Heart left ventricle (tissue), 16 donors: Measurements from ENCODE around the gene RANBP17. TPM values are rescaled to one million over a fixed set of nuclear protein-coding genes. Genes with fewer than 3 reads are reported as not detected.

ENCODE experiments used
- ATAC-seq, 4 donors: fragments of 200-7000 bp; cut with Tn5 transposase; one replicate each; pipeline ENCODE4 v1.9.1; 2020 to 2022; ENCODE audit warnings: moderate library complexity in 4 of 4, mild to moderate bottlenecking in 3 of 4, moderate number of reproducible peaks in 1 of 4
- DNase-seq, 5 donors: peaks; one replicate each; pipeline ENCODE4 v3.0.0-alpha.2; 2020
- H3K27ac ChIP-seq, 12 donors: fragments of 200-600 bp; sonication (generic) in 4 of 12; one replicate each; pipeline versions ENCODE4 v1.5.0 to v1.8.0; 2016 to 2022; ENCODE audit warnings: mild to moderate bottlenecking in 2 of 12
- H3K27me3 ChIP-seq, 9 donors: fragments of 200-600 bp; sonication (generic) in 2 of 9; one replicate each; pipeline versions ENCODE4 v1.5.1 to v1.8.0; 2016 to 2022; ENCODE audit warnings: mild to moderate bottlenecking in 3 of 9
- H3K36me3 ChIP-seq, 9 donors: fragments of 200-600 bp; sonication (generic) in 2 of 9; one replicate each; pipeline versions ENCODE4 v1.5.0 to v1.8.0; 2018 to 2022; ENCODE audit warnings: mild to moderate bottlenecking in 2 of 9
- H3K4me1 ChIP-seq, 12 donors: fragments of 200-600 bp; sonication (generic) in 4 of 12; one replicate each; pipeline versions ENCODE4 v1.5.0 to v1.8.0; 2016 to 2022; ENCODE audit warnings: mild to moderate bottlenecking in 3 of 12
- H3K4me3 ChIP-seq, 12 donors: fragments of 200-600 bp; sonication (generic) in 4 of 12; one replicate each; pipeline versions ENCODE4 v1.5.0 to v1.8.0; 2017 to 2022; ENCODE audit warnings: mild to moderate bottlenecking in 9 of 12, moderate library complexity in 4 of 12
- H3K9me3 ChIP-seq, 12 donors: fragments of 200-600 bp; sonication (generic) in 4 of 12; one replicate each; pipeline versions ENCODE4 v1.5.0 to v1.8.0; 2016 to 2022; ENCODE audit warnings: mild to moderate bottlenecking in 1 of 12
- POLR2A ChIP-seq, 2 donors: fragments of 450-650 bp; IDR thresholded peaks; one replicate each; pipeline ENCODE4 v1.6.1; 2017; ENCODE audit warnings: antibody characterized with exemption in 2 of 2, mild to moderate bottlenecking in 2 of 2, moderate library complexity in 2 of 2
- WGBS, 4 donors: extraction: QIAGEN DNeasy Blood & Tissue Kit in 2 of 4; methylation state at CpG; one replicate each; pipeline versions ENCODE4 v1.1.5 to v1.1.7; 2013 to 2018; 5-methylcytosine and 5-hydroxymethylcytosine counted together
- intact Hi-C, 10 donors: fragments of 100-400 bp; cut with DNase I; formaldehyde crosslinking; loops; one replicate each; pipeline versions ENCODE4 v1.11.1 to v1.14.2; 2022
- polyA plus RNA-seq, 2 donors: library from polyadenylated mRNA; stranded (reverse); fragments of 200-250 nt; gene quantifications; one replicate each; pipeline ENCODE4 v1.2.3, GENCODE V29; 2013
- total RNA-seq, 9 donors: library from RNA; depleted of rRNA in 2 of 9; stranded (reverse); fragments of >200 nt in 2 of 9; fragmentation: NEBNext Ultra II Directional in 3 of 9; extraction: Animal tissue kit (Norgen Biotek cat#: 25700) in 3 of 9; gene quantifications; one replicate each; pipeline versions ENCODE4 v1.1.0 to v1.2.4, GENCODE V29; 2016 to 2023
- TF ChIP-seq, protein P1 (sequence below), 12 donors: fragments of 200-600 bp; sonication (generic) in 4 of 12; IDR thresholded peaks; one replicate each; pipeline versions ENCODE4 v1.5.0 to v1.8.0; 2018 to 2022; ENCODE audit warnings: antibody characterized with exemption in 12 of 12, mild to moderate bottlenecking in 5 of 12
- donor health status: ischemic (EF 13 %, LVEDD 7.1; RV severe dilation, severe dysfunction).
- donor health status: healthy with polysubstance abuse.
- donor health status: DM: no; HTN: yes; CAD: no.
- donor health status: DM: no; HTN: no; CAD: no.
- donor health status: ischemic (EF 25% LVEDD 6.9; RV normal size, moderate dysfunction).
- donor health status: ischemic (EF 25% LVEDD 5.7; RV mildly dilated, moderate dysfunction).
- donor health status: healthy.
- donor health status: DM: yes; HTN: yes; CAD: no.
- donor health status: ischemic (EF 35%, LVEDD 5.7; RV mildly dilated, moderate dysfunction).
- donor health status: nonischemic (EF 11% LVEDD 7.7; RV severe dilation, severe dysfunction).
- donor health status: DM: yes; HTN: yes; CAD: no.
- donor health status: PGD.
- donor health status: ischemic (EF 29% LVEDD 5.4; RV normal size, mild dysfunction).
- donor health status: nonischemic (EF 23%, LVEDD 6.1; RV moderate dilation, normal function).

Gene RANBP17
- total and polyA plus RNA-seq, 11 donors = 0.65 to 11.5 (median 3.7) TPM

DNA sequence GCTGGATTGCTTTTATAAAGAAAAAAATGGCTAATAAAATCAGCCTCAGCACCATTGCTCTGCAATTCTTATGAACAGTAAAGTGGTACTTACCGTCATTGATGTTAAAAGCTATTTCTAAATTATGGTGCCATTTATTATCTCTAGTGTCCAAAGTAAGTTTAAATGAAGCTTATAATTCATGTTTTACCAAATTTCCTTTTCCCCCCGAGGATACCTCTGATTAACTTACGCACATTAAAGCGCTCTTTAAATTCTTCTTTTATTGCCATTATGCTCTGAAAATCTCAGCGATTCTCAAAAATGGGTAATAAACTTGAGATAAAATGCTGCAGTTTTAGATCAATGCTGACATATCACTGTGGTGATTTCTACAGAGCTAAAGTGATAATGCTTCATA is 460.7 kb downstream of the RANBP17 start:
- H3K27ac ChIP-seq = no peak overlapping the region
- TF ChIP-seq, protein P1, sequence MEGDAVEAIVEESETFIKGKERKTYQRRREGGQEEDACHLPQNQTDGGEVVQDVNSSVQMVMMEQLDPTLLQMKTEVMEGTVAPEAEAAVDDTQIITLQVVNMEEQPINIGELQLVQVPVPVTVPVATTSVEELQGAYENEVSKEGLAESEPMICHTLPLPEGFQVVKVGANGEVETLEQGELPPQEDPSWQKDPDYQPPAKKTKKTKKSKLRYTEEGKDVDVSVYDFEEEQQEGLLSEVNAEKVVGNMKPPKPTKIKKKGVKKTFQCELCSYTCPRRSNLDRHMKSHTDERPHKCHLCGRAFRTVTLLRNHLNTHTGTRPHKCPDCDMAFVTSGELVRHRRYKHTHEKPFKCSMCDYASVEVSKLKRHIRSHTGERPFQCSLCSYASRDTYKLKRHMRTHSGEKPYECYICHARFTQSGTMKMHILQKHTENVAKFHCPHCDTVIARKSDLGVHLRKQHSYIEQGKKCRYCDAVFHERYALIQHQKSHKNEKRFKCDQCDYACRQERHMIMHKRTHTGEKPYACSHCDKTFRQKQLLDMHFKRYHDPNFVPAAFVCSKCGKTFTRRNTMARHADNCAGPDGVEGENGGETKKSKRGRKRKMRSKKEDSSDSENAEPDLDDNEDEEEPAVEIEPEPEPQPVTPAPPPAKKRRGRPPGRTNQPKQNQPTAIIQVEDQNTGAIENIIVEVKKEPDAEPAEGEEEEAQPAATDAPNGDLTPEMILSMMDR (IDR thresholded peaks at IDR 0.05) = no peak
- no peak for TF ChIP-seq POLR2A (IDR thresholded peaks at IDR 0.05)
- no peaks in the 10 kb centered on the region for H3K9me3 ChIP-seq
- ATAC-seq (no peak), DNase-seq (no peak)
- H3K4me3 ChIP-seq = no peak overlapping the region
- 91 to 95% (median 94%) methylated on average over 5 of the region's 5 CpGs for WGBS, 4 donors
- intact Hi-C loops = no loop called here
- H3K36me3 ChIP-seq = no peaks in the 10 kb centered on the region
- H3K4me1 ChIP-seq = peaks cover 0 to 1% (median 0%) of the 10 kb centered on the region in 12 donors
- H3K27me3 ChIP-seq = peaks cover 20 to 98% (median 69%) of the 10 kb centered on the region in 9 donors

DNA sequence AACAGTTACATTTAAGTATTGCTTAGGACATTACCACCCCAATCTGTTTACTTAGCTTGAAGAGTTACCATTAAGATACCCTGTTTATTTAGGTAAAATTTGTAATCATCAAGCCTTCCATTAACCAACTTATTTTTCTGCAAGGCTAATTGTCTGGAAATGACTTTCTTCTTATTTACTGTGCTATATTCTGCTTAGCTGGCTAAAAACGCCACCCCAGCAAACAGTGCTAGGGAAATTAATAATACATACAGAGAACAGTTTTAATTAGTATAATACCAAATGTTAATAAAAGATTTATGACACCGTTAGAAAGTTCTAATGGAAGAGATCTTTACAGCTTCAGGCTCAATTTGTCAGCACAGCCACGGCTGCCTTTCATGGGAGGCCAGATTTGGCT is 461.2 kb downstream of the RANBP17 start:
- DNase-seq (no peak), ATAC-seq (no peak)
- Histone ChIP-seq H3K36me3 (no peaks in the 10 kb centered on the region), H3K27ac (no peak overlapping the region), H3K4me1 (no peaks in the 10 kb centered on the region), H3K9me3 (no peaks in the 10 kb centered on the region), H3K4me3 (no peak overlapping the region), H3K27me3 (peaks cover 16 to 97% (median 65%) of the 10 kb centered on the region in 9 donors)
- TF ChIP-seq, protein P1 (IDR thresholded peaks at IDR 0.05) = no peak
- TF ChIP-seq POLR2A (IDR thresholded peaks at IDR 0.05) = no peak
- WGBS, 4 donors = 72 to 86% (median 81%) methylated on average over 3 of the region's 3 CpGs
- intact Hi-C loops = no loop called here

DNA sequence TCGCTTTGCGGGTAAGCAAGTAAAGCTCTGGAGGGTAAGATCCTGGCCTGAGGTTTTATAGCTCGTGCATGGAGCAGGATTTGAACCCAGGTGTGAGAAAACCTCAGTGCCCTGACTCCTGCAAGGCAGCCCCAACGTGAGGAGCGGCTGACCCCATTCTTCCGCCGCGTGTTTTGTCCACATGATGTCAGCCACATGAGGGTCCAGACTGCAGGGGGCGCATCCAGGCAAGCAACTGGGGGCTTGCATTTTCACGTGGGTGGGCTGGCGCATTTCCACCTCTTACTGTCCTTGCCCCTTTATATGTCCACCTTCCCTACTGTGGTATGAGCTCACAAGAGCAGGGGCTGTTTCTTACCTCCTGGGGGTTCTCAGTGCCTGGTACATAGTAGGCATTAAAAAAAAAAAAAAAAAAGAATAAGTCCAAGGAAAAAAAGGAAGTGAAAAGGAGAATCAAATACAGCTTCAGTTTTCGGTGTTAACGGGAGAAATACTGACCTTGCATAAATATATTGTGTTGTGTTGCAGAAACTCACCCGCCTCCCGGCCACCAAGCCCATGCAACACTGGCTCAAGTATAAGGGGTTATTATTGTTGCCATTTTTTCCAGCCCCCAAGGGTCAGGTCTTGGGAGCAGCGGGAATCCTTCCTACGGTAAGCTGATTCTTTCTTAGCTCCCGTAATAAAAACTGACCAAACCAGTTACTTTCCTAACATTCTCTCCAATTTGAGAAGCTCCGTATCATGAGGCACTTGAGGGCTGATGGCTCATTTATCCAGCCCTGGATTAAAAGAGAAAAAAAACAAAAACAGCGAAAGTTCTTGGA is 462.2 kb downstream of the RANBP17 start:
- ATAC-seq = no peak
- Histone ChIP-seq H3K4me3 (no peak overlapping the region), H3K4me1 (no peaks in the 10 kb centered on the region), H3K27me3 (peaks cover 10 to 97% (median 64%) of the 10 kb centered on the region in 9 donors), H3K9me3 (no peaks in the 10 kb centered on the region), H3K27ac (no peak overlapping the region), H3K36me3 (no peaks in the 10 kb centered on the region)
- WGBS, 4 donors = 46 to 55% (median 50%) methylated on average over 20 of the region's 20 CpGs
- intact Hi-C loops = no loop called here
- no peak for TF ChIP-seq POLR2A (IDR thresholded peaks at IDR 0.05)
- TF ChIP-seq, protein P1 (IDR thresholded peaks at IDR 0.05) = no peak
- no peak for DNase-seq

DNA sequence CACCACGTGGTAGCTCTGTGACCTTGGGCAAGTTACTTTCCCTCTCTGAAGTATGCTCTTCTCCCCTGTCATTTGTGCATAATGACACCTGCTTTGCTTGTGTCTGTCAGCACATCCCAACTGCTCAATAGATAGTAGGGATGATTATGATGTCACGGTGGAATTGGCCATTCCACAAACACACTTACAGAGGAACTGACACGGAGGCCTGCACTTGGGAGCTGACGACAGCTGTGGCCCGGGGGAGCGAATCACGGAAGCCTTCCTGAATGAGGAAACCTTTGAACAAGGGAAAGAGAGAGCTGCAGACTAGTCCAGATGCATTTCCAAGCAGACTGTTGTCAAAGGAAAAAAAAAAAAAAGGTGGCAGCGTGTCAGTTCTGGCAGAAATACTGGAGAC is 468.2 kb downstream of the RANBP17 start:
- Histone ChIP-seq H3K27me3 (peaks cover 0 to 84% (median 38%) of the 10 kb centered on the region in 9 donors), H3K27ac (no peak overlapping the region), H3K36me3 (no peaks in the 10 kb centered on the region), H3K4me3 (no peak overlapping the region), H3K4me1 (no peaks in the 10 kb centered on the region), H3K9me3 (no peaks in the 10 kb centered on the region)
- WGBS, 4 donors = 35 to 47% (median 37%) methylated on average over 8 of the region's 8 CpGs
- ATAC-seq (no peak), DNase-seq (no peak)
- TF ChIP-seq, protein P1 (IDR thresholded peaks at IDR 0.05) = no peak
- TF ChIP-seq POLR2A (IDR thresholded peaks at IDR 0.05) = no peak
- intact Hi-C loops = loop anchor here in 5 of 10 donors (10.0 kb wide), 3 partner anchors 515 to 585 kb away; no protein-coding TSS in a partner anchor
